Natural killer cell treated with Interleukin-12 subunit alpha and Interleukin-12 subunit beta and Interleukin-15 and Interleukin-18, amount 100 ng/mL, for 72 hours (primary cell): ENCODE measurements around the gene STK31. TPM values are rescaled to one million over a fixed set of nuclear protein-coding genes. Genes with fewer than 3 reads are reported as not detected.
"Not testable (repeated sequence)": the region's sequence is repeated elsewhere in the genome, so short reads cannot be mapped to it uniquely, and the experiment has no call there.

Experiments
- ATAC-seq, 2 donors: fragments of 150-1000 bp; cut with Tn5 transposase in 1 of 2; sonication (Bioruptor Pico), chemical (Tn5 transposase) in 1 of 2; 2 replicates each; pipeline ENCODE4 v1.10.0; 2021
- DNase-seq: peaks from one replicate; pipeline ENCODE4 v3.0.0; 2022; ENCODE audit warnings: low spot score
- H3K27ac Mint-ChIP-seq, 2 donors: 1 replicate in 1 of 2; 2 replicates in 1 of 2; pipeline ENCODE4 v1.8.0; 2022; ENCODE audit warnings: mixed read lengths in 2 of 2, mild to moderate bottlenecking in 1 of 2, moderate library complexity in 1 of 2
- H3K27me3 Mint-ChIP-seq, 2 donors: 1 replicate in 1 of 2; 2 replicates in 1 of 2; pipeline ENCODE4 v1.8.0; 2022; ENCODE audit warnings: mixed read lengths in 2 of 2
- H3K36me3 Mint-ChIP-seq: one replicate; pipeline ENCODE4 v1.8.0; 2022; ENCODE audit warnings: mixed read lengths
- H3K4me1 Mint-ChIP-seq, 2 donors: 1 replicate in 1 of 2; 2 replicates in 1 of 2; pipeline ENCODE4 v1.8.0; 2022; ENCODE audit warnings: low read depth in 2 of 2, mixed read lengths in 2 of 2, mild to moderate bottlenecking in 1 of 2
- H3K4me3 Mint-ChIP-seq: one replicate; pipeline ENCODE4 v1.8.0; 2022; ENCODE audit warnings: mixed read lengths
- H3K9me3 Mint-ChIP-seq: 2 replicates; pipeline ENCODE4 v1.8.0; 2022; ENCODE audit warnings: mixed read lengths
- total RNA-seq, 2 donors: library from RNA; stranded (reverse); gene quantifications; one replicate each; pipeline ENCODE4 v1.2.3, GENCODE V29; 2022

The STK31 gene
- total RNA-seq, 2 donors from 2014 or later, result 0.22 to 0.52 TPM

GRCh38 chr7:23864973-23865372 lies 155.0 kb downstream of the STK31 start:
- Mint-ChIP-seq H3K27ac (no peak overlapping the region), H3K27me3 (peaks cover 13 to 21% of the 10 kb centered on the region in 2 donors), H3K36me3 (no peaks in the 10 kb centered on the region), H3K4me3 (no peak overlapping the region), H3K4me1 (peaks cover 0 to 6% of the 10 kb centered on the region in 2 donors), H3K9me3 (peaks cover 3% of the 10 kb centered on the region)
- ATAC-seq (no peak), DNase-seq (no peak)

DNA sequence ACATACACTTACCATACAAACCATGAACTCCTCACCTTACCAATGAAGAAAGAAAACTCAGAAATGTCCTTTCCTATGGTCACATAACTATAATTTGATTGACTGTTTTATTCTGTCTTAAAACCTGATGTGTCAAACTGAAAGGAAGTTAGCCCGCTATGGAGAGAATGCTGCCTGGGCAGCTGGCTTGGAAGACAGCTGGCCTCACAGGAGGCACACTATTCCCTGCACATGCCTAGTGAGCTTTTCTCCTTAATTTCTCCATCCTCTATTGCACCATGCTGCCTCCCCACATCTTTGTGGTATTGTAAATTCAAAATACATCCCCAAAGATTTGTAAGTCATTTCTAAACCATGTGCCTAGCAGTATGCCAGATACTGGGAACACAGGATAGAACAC lies 163.3 kb downstream of the STK31 start:
- Mint-ChIP-seq H3K4me1 (no peaks in the 10 kb centered on the region), H3K36me3 (no peaks in the 10 kb centered on the region), H3K9me3 (peaks cover 11% of the 10 kb centered on the region), H3K4me3 (no peak overlapping the region), H3K27ac (no peak overlapping the region), H3K27me3 (peaks cover 23 to 25% of the 10 kb centered on the region in 2 donors)
- DNase-seq (no peak), ATAC-seq (no peak)

DNA sequence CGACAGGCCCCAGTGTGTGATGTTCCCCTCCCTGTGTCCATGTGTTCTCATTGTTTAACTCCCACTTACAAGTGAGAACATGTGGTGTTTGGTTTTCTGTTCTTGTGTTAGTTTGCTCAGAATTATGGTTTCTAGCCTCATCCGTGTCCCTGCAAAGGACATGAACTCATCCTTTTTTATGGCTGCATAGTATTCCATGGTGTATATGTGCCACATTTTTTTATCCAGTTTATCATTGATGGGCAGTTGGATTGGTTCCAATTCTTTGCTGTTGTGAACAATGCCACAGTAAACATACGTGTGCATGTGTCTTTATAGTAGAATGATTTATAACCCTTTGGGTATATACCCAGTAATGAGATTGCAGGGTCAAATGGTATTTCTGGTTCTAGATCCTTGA lies 166.5 kb downstream of the STK31 start:
- H3K4me3 Mint-ChIP-seq, H3K4me1 Mint-ChIP-seq, H3K27ac Mint-ChIP-seq, DNase-seq, H3K9me3 Mint-ChIP-seq, ATAC-seq, H3K36me3 Mint-ChIP-seq: not testable (repeated sequence)
- H3K27me3 Mint-ChIP-seq, result peaks cover 19 to 25% of the 10 kb centered on the region in 2 donors

Other genes with a start within 250 kb of the STK31 start
- gene IGF2BP3, start 239.7 kb upstream of the STK31 start, total RNA-seq, result under 1 TPM; 0.31 to 0.95 TPM
- gene TRA2A, start 178.2 kb upstream of the STK31 start, total RNA-seq, result 100 to 1,000 TPM; 124 to 125 TPM
- 10 to 100 TPM in 1 of 2 donors, 1 to 10 TPM in 1; 8.5 to 10.2 TPM for gene CCDC126, start 112.8 kb upstream of the STK31 start, total RNA-seq
- gene FAM221A, start 30.0 kb upstream of the STK31 start, total RNA-seq, result 10 to 100 TPM in 1 of 2 donors, 1 to 10 TPM in 1; 6.4 to 12.3 TPM